ENCODE data around the gene FAM53A.

The FAM53A gene

DNA sequence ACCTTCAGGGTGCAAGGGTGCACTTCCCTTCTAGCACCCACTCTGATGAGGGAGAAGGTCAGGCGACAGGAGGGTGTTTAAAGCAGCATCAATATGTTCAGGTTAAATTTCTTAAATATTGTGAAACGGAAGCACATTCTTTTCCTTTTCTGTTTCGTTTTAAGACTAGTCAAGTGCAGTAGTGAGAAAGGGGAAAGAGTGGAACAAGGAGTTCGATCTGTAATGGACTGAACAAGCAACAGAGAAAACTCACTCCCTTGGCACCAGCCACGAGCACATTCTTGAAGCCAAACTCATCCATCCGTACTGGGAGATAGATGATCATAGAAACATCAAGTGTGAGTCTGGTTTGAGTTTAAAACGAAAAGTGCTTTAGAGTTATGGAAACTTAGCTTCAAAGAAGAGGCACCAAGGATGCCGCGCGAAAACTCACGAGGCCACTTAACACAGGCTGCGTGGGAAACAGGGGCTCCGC, 815 bp downstream of the FAM53A start:
- Histone ChIP-seq H2BK120ac (ENCODE audit: low read depth, low read length) (no peak overlapping the region), H3K27ac (ENCODE audit: low read depth, low read length) (no peak overlapping the region)

DNA sequence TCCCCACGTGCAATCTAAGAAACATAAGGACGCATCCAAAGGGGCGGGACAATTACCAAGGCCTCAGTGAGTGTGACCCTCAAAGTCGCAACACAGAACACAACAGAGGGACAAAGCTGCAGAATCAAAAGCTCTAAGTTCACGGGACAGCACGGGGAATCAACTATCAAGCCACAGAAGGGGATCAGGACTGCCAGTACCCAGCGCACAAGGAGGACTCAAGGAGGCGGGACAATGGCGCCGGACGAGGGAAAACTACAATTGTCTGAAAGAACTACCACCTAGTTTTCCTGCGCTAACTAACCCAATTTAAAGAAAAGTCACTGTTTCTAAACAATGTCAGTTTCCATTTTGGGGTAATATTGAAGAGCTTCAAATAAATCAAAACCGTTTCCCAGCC, 1.3 kb downstream of the FAM53A start:
- Histone ChIP-seq H3K9ac (ENCODE audit: low read length) (no peak overlapping the region), H3K4ac (ENCODE audit: low read depth, low read length) (no peak overlapping the region), H3K18ac (ENCODE audit: low read length) (no peak overlapping the region), H3K36me3 (ENCODE audit: control insufficient read depth, insufficient read depth, low read length) (no peaks in the 10 kb centered on the region), H3K56ac (ENCODE audit: low read length) (no peak overlapping the region), H3K4me2 (ENCODE audit: low read length) (no peak overlapping the region), H4K5ac (ENCODE audit: low read length) (no peak overlapping the region), H4K8ac (ENCODE audit: low read depth, low read length) (no peak overlapping the region), H3K4me3 (ENCODE audit: low read length) (no peak overlapping the region), H3K27me3 (ENCODE audit: insufficient read depth, low read length, poor library complexity) (peaks cover 9% of the 10 kb centered on the region), H2BK15ac (replicated peaks; ENCODE audit: low read depth) (no peak overlapping the region), H2BK120ac (ENCODE audit: low read depth, low read length) (no peak overlapping the region), H2BK5ac (ENCODE audit: low read length) (no peak overlapping the region), H3K23ac (ENCODE audit: low read length) (no peak overlapping the region), H3K79me1 (ENCODE audit: low read length) (no peaks in the 10 kb centered on the region), H2AK5ac (ENCODE audit: low read length) (no peak overlapping the region), H3K27ac (ENCODE audit: low read depth, low read length) (no peak overlapping the region), H3K79me2 (ENCODE audit: control insufficient read depth, insufficient read depth, low read length) (no peaks in the 10 kb centered on the region), H3K4me1 (ENCODE audit: control insufficient read depth, low read depth, low read length) (no peaks in the 10 kb centered on the region)
- DNase-seq, result no peak
- no CpG with 5 or more reads among the region's 13 CpGs for WGBS (ENCODE audit: extremely low coverage, insufficient coverage, low lambda C conversion rate)

More for the DNA sequence above, 815 bp downstream of the FAM53A start:
- H3K4me1 ChIP-seq (ENCODE audit: control insufficient read depth, low read depth, low read length), result no peaks in the 10 kb centered on the region
- H3K79me1 ChIP-seq (ENCODE audit: low read length), result no peaks in the 10 kb centered on the region
- DNase-seq, result no peak
- H2AK5ac ChIP-seq (ENCODE audit: low read length), result no peak overlapping the region
- no peak overlapping the region for H3K4me3 ChIP-seq (ENCODE audit: low read length)
- H3K4ac ChIP-seq (ENCODE audit: low read depth, low read length), result no peak overlapping the region
- no peak overlapping the region for H2BK5ac ChIP-seq (ENCODE audit: low read length)
- WGBS (ENCODE audit: extremely low coverage, insufficient coverage, low lambda C conversion rate), result no CpG with 5 or more reads among the region's 13 CpGs
- no peak overlapping the region for H4K5ac ChIP-seq (ENCODE audit: low read length)
- H2BK15ac ChIP-seq (replicated peaks; ENCODE audit: low read depth), result no peak overlapping the region
- peak overlapping the region; percentile 62 for H3K4me2 ChIP-seq (ENCODE audit: low read length)
- H3K27me3 ChIP-seq (ENCODE audit: insufficient read depth, low read length, poor library complexity), result peaks cover 9% of the 10 kb centered on the region
- no peak overlapping the region for H4K8ac ChIP-seq (ENCODE audit: low read depth, low read length)
- H3K56ac ChIP-seq (ENCODE audit: low read length), result peak overlapping the region; percentile 93
- no peak overlapping the region for H3K23ac ChIP-seq (ENCODE audit: low read length)
- H3K36me3 ChIP-seq (ENCODE audit: control insufficient read depth, insufficient read depth, low read length), result no peaks in the 10 kb centered on the region
- H3K18ac ChIP-seq (ENCODE audit: low read length), result peak overlapping the region; percentile 20
- peak overlapping the region; percentile 72 for H3K9ac ChIP-seq (ENCODE audit: low read length)
- H3K79me2 ChIP-seq (ENCODE audit: control insufficient read depth, insufficient read depth, low read length), result no peaks in the 10 kb centered on the region

DNA sequence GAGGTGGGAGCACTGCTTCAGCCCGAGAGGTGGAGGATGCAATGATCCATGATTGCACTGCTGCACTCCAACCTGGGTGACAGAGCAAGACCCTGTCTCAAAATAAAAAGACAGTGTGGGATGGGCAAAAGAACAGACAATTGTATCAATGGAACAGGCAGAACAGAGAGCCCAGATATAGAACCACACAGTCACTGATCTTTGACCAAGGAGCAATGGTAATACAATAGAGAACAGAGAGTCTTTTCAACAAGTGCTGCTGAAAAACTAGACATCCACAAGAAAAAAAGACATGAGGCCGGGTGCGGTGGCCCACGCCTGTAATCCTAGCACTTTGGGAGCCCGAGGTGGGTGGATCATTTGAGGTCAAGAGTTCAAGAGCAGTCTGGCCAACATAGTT, 5.9 kb downstream of the FAM53A start:
- Histone ChIP-seq H3K18ac (ENCODE audit: low read length) (no peak overlapping the region), H3K4ac (ENCODE audit: low read depth, low read length) (no peak overlapping the region), H4K8ac (ENCODE audit: low read depth, low read length) (no peak overlapping the region), H3K56ac (ENCODE audit: low read length) (no peak overlapping the region), H3K27ac (ENCODE audit: low read depth, low read length) (no peak overlapping the region), H2BK5ac (ENCODE audit: low read length) (no peak overlapping the region), H2BK120ac (ENCODE audit: low read depth, low read length) (no peak overlapping the region), H2BK15ac (replicated peaks; ENCODE audit: low read depth) (no peak overlapping the region), H3K79me2 (ENCODE audit: control insufficient read depth, insufficient read depth, low read length) (no peaks in the 10 kb centered on the region), H3K36me3 (ENCODE audit: control insufficient read depth, insufficient read depth, low read length) (no peaks in the 10 kb centered on the region), H3K9ac (ENCODE audit: low read length) (no peak overlapping the region), H3K79me1 (ENCODE audit: low read length) (no peaks in the 10 kb centered on the region), H4K5ac (ENCODE audit: low read length) (no peak overlapping the region), H3K4me3 (ENCODE audit: low read length) (no peak overlapping the region), H3K27me3 (ENCODE audit: insufficient read depth, low read length, poor library complexity) (peaks cover 6% of the 10 kb centered on the region), H2AK5ac (ENCODE audit: low read length) (no peak overlapping the region), H3K4me1 (ENCODE audit: control insufficient read depth, low read depth, low read length) (no peaks in the 10 kb centered on the region), H3K4me2 (ENCODE audit: low read length) (no peak overlapping the region), H3K23ac (ENCODE audit: low read length) (no peak overlapping the region)
- no peak for DNase-seq
- WGBS (ENCODE audit: extremely low coverage, insufficient coverage, low lambda C conversion rate), result no CpG with 5 or more reads among the region's 5 CpGs

DNA sequence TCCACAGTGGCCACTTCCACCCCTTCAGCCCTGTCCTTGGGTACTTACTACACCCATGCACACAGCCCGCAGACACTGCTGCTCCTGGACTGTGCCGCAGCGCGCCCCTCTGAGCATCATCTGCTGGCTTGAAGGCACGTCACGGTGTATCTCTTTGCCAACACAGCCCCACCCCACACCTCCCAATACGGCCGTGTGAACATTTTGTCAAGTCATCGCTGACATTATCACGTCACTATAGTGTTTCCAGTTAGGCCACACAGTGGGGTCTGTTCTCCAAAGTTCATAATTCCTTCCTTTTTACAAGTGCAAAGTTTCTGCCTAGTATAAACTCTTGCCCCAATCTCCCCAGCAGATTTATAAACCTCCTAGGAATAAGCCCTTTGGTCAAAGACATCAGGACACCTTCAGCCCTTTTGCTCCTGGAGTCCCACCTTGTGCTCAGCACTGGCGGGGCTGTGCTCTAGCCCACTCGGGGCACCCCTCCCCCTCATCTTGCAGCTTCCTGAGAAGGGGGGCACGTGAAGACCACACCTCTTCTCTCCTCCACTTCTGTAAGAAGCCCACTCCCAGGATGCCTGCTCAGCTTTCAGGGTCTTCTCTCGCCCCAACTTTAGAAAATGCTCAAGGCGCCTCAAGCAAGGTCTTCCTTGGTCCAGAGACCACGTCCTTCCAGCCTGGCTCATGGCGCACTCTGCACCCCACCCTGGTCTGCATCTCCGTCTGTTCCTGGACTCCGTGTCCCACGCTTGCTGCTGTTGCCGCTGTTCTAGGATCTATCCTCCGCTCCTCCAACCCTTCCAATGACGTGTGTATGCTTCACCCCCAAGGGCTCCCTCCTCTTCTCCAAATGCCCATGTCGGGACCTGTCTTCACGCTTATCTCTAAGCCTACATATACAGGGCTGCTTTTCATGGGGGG, 7.2 kb downstream of the FAM53A start:
- no peak for DNase-seq
- no peaks in the 10 kb centered on the region for H3K27me3 ChIP-seq (ENCODE audit: insufficient read depth, low read length, poor library complexity)
- H2BK15ac ChIP-seq (replicated peaks; ENCODE audit: low read depth), result no peak overlapping the region
- no peaks in the 10 kb centered on the region for H3K79me1 ChIP-seq (ENCODE audit: low read length)
- no peak overlapping the region for H3K27ac ChIP-seq (ENCODE audit: low read depth, low read length)
- no peak overlapping the region for H2BK5ac ChIP-seq (ENCODE audit: low read length)
- H3K4me2 ChIP-seq (ENCODE audit: low read length), result no peak overlapping the region
- H3K56ac ChIP-seq (ENCODE audit: low read length), result no peak overlapping the region
- no peak overlapping the region for H3K4me3 ChIP-seq (ENCODE audit: low read length)
- H3K36me3 ChIP-seq (ENCODE audit: control insufficient read depth, insufficient read depth, low read length), result no peaks in the 10 kb centered on the region
- H3K4me1 ChIP-seq (ENCODE audit: control insufficient read depth, low read depth, low read length), result no peaks in the 10 kb centered on the region
- H3K9ac ChIP-seq (ENCODE audit: low read length), result no peak overlapping the region
- WGBS (ENCODE audit: extremely low coverage, insufficient coverage, low lambda C conversion rate), result no CpG with 5 or more reads among the region's 25 CpGs
- no peak overlapping the region for H4K8ac ChIP-seq (ENCODE audit: low read depth, low read length)
- no peak overlapping the region for H4K5ac ChIP-seq (ENCODE audit: low read length)
- no peak overlapping the region for H2BK120ac ChIP-seq (ENCODE audit: low read depth, low read length)
- no peak overlapping the region for H3K18ac ChIP-seq (ENCODE audit: low read length)
- H3K4ac ChIP-seq (ENCODE audit: low read depth, low read length), result no peak overlapping the region
- H2AK5ac ChIP-seq (ENCODE audit: low read length), result no peak overlapping the region
- no peak overlapping the region for H3K23ac ChIP-seq (ENCODE audit: low read length)
- H3K79me2 ChIP-seq (ENCODE audit: control insufficient read depth, insufficient read depth, low read length), result no peaks in the 10 kb centered on the region

DNA sequence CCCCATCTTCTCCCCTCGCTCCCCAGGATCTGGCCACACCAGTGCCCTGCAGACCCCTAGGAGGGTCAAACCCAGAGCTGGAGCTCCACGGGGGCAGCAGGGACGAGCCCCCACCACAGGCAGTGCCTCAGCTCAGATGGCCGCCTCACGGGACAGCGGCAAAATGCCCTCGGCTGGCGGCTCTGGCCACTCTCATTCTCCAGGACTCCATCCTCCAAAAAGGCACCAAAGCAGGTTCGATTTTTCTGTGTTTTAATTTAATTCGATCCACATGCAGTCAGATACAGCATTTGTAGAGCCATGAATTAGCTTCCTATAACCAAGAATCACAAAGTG, 8.3 kb downstream of the FAM53A start:
- Histone ChIP-seq H3K18ac (ENCODE audit: low read length) (no peak overlapping the region), H3K4me1 (ENCODE audit: control insufficient read depth, low read depth, low read length) (no peaks in the 10 kb centered on the region), H4K5ac (ENCODE audit: low read length) (no peak overlapping the region), H3K4me3 (ENCODE audit: low read length) (no peak overlapping the region), H3K56ac (ENCODE audit: low read length) (no peak overlapping the region), H3K4me2 (ENCODE audit: low read length) (no peak overlapping the region), H3K4ac (ENCODE audit: low read depth, low read length) (no peak overlapping the region), H4K8ac (ENCODE audit: low read depth, low read length) (no peak overlapping the region), H3K23ac (ENCODE audit: low read length) (no peak overlapping the region), H3K36me3 (ENCODE audit: control insufficient read depth, insufficient read depth, low read length) (no peaks in the 10 kb centered on the region), H3K79me2 (ENCODE audit: control insufficient read depth, insufficient read depth, low read length) (no peaks in the 10 kb centered on the region), H3K27ac (ENCODE audit: low read depth, low read length) (no peak overlapping the region), H2BK15ac (replicated peaks; ENCODE audit: low read depth) (no peak overlapping the region), H3K79me1 (ENCODE audit: low read length) (no peaks in the 10 kb centered on the region), H3K27me3 (ENCODE audit: insufficient read depth, low read length, poor library complexity) (no peaks in the 10 kb centered on the region), H2BK120ac (ENCODE audit: low read depth, low read length) (no peak overlapping the region), H2BK5ac (ENCODE audit: low read length) (no peak overlapping the region), H2AK5ac (ENCODE audit: low read length) (no peak overlapping the region), H3K9ac (ENCODE audit: low read length) (no peak overlapping the region)
- WGBS (ENCODE audit: extremely low coverage, insufficient coverage, low lambda C conversion rate), result no CpG with 5 or more reads among the region's 10 CpGs
- no peak for DNase-seq

Data from mesendoderm (in vitro differentiated cells).